Neural progenitor cell (in vitro differentiated cells): ENCODE data around the gene CREB5.

Experiments
- CTCF ChIP-seq: fragments of 200-600 bp; sonication (generic); IDR thresholded peaks from 2 replicates; pipeline ENCODE4 v1.5.1; 2017; ENCODE audit warnings: antibody characterized with exemption, mild to moderate bottlenecking
- EZH2 ChIP-seq: fragments of 200-600 bp; sonication (generic); IDR thresholded peaks from 2 replicates; pipeline ENCODE4 v1.6.1; 2017; ENCODE audit warnings: antibody characterized with exemption, mild to moderate bottlenecking, moderate library complexity

GRCh38 chr7:28804157-28804556, 391.8 kb downstream of the CREB5 start:
- TF ChIP-seq CTCF (no peak), EZH2 (no peak)
